CD4-positive, alpha-beta T cell (primary cell): Measurements from ENCODE around the gene SH3GL2. TPM values are rescaled to one million over a fixed set of nuclear protein-coding genes. Genes with fewer than 3 reads are reported as not detected.

ENCODE experiments used
- ATAC-seq: fragments of 200-7000 bp; cut with Tn5 transposase; one replicate; pipeline ENCODE4 v1.10.0; 2022; ENCODE audit warnings: mild to moderate bottlenecking; ENCODE audit not compliant: poor library complexity
- CTCF ChIA-PET: fragments of 350-600 bp; sonication (Branson Sonifier 250); formaldehyde crosslinking; loops from one replicate; lab custom pipeline; 2021; ENCODE audit warnings: antibody characterized with exemption, inconsistent platforms; lab: Charles Lee
- POLR2A ChIA-PET: fragments of 350-600 bp; sonication (Branson Sonifier 250); formaldehyde crosslinking; loops from one replicate; lab custom pipeline; 2021; ENCODE audit warnings: antibody characterized with exemption, inconsistent platforms; lab: Charles Lee
- DNase-seq, 14 experiments: peaks; one replicate each; pipeline ENCODE4 v3.0.0-alpha.2; 2013 to 2020; ENCODE audit warnings: mixed read lengths in 2 of 14
- H3K27ac ChIP-seq, 2 donors: one replicate each; pipeline versions ENCODE4 v1.5.1 to v1.7.0; 2013; ENCODE audit warnings: low read length in 2 of 2, low read depth in 1 of 2, mild to moderate bottlenecking in 1 of 2
- H3K27me3 ChIP-seq, 2 experiments: 1 replicate in 1 of 2; 2 replicates in 1 of 2; pipeline versions ENCODE4 v1.6.1 to v1.7.0; 2013; ENCODE audit warnings: low read length in 2 of 2, control low read depth in 1 of 2, mild to moderate bottlenecking in 1 of 2, moderate library complexity in 1 of 2; ENCODE audit not compliant: insufficient read depth in 2 of 2, control insufficient read depth in 1 of 2
- H3K36me3 ChIP-seq: one replicate; pipeline ENCODE4 v1.6.1; 2013; ENCODE audit warnings: low read length, control low read depth; ENCODE audit not compliant: insufficient read depth
- H3K4me1 ChIP-seq: one replicate; pipeline ENCODE4 v1.6.1; 2013; ENCODE audit warnings: low read length, control low read depth; ENCODE audit not compliant: insufficient read depth
- H3K4me3 ChIP-seq: one replicate; pipeline ENCODE4 v1.5.1; 2013; ENCODE audit warnings: mild to moderate bottlenecking, low read length, moderate library complexity
- H3K9me3 ChIP-seq, 2 experiments: 1 replicate in 1 of 2; 2 replicates in 1 of 2; pipeline versions ENCODE4 v1.6.1 to v1.7.0; 2013; ENCODE audit warnings: low read length in 2 of 2, mild to moderate bottlenecking in 2 of 2, control low read depth in 1 of 2, moderate library complexity in 1 of 2; ENCODE audit not compliant: control insufficient read depth in 1 of 2, insufficient read depth in 1 of 2
- H3K27ac Mint-ChIP-seq: one replicate; pipeline ENCODE4 v1.8.0; 2020; ENCODE audit warnings: mixed read lengths
- H3K27me3 Mint-ChIP-seq: one replicate; pipeline ENCODE4 v1.8.0; 2021; ENCODE audit warnings: mixed read lengths
- H3K36me3 Mint-ChIP-seq: one replicate; pipeline ENCODE4 v1.8.0; 2021; ENCODE audit warnings: low read depth, mixed read lengths
- H3K4me1 Mint-ChIP-seq: one replicate; pipeline ENCODE4 v1.8.0; 2021; ENCODE audit warnings: low read depth, mixed read lengths
- H3K4me3 Mint-ChIP-seq: one replicate; pipeline ENCODE4 v1.8.0; 2020; ENCODE audit warnings: mild to moderate bottlenecking, mixed read lengths
- H3K9me3 Mint-ChIP-seq: one replicate; pipeline ENCODE4 v1.8.0; 2020; ENCODE audit warnings: mixed read lengths
- intact Hi-C, 2 experiments: fragments of 100-400 bp; cut with DNase I in 1 of 2; cut with micrococcal nuclease in 1 of 2; formaldehyde crosslinking; loops; one replicate each; pipeline versions ENCODE4 v1.15.1 to v1.9.0; 2023 to 2025; cut with DNase I, micrococcal nuclease
- total RNA-seq, 174 experiments: library from RNA in 2 of 174; stranded (reverse) in 2 of 174; gene quantifications; one replicate each; pipeline ENCODE4 v1.2.3 and lab custom pipeline; 2021 to 2026
- TF ChIP-seq, protein P1 (sequence below): fragments of 200-600 bp; IDR thresholded peaks from one replicate; pipeline ENCODE4 v1.8.0; 2022; ENCODE audit warnings: antibody characterized with exemption, mild to moderate bottlenecking

SH3GL2 gene
- total RNA-seq, 2 experiments from 2014 or later: not detected

DNA sequence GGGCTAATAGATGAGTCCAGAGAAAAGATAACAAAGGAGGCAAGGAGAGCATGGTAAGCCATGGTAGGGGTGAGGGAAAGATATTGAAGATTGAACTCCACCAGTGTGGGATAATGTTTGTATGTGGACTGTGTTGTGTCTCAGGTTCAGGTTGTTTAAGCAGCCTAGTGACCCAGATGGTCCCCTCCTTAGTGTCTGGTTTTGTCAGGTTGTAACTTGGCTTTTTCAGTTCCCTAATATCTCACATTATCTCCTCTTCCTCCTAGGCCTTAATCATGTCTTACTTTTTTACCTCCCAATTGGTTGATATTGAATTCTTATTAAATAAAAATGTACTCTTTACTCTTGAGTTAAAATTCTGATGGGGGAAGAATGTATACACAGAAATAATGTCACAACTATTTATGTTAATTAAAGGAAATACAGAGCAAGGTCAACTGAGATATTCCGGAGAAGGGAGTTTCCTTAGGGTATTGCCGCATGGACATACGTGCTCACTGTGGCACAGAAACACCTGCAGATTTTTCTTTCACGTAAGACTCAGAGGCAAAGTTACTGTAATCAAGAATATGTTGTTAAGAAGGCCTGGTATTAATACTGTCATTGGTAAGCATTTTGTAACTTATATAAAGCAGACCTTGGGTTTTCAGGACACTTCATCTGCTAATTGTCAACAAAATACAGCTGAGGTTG, 23.4 kb upstream of the SH3GL2 start:
- Mint-ChIP-seq H3K9me3 (no peaks in the 10 kb centered on the region), H3K4me3 (no peak overlapping the region), H3K27ac (no peak overlapping the region), H3K27me3 (no peaks in the 10 kb centered on the region), H3K36me3 (no peaks in the 10 kb centered on the region), H3K4me1 (no peaks in the 10 kb centered on the region)
- intact Hi-C loops: no loop called here
- no peak for ATAC-seq
- peaks cover 0 to 5% of the 10 kb centered on the region in 2 experiments for H3K9me3 ChIP-seq
- POLR2A ChIA-PET: no interaction called here
- no peaks in the 10 kb centered on the region for H3K36me3 ChIP-seq
- TF ChIP-seq, protein P1, sequence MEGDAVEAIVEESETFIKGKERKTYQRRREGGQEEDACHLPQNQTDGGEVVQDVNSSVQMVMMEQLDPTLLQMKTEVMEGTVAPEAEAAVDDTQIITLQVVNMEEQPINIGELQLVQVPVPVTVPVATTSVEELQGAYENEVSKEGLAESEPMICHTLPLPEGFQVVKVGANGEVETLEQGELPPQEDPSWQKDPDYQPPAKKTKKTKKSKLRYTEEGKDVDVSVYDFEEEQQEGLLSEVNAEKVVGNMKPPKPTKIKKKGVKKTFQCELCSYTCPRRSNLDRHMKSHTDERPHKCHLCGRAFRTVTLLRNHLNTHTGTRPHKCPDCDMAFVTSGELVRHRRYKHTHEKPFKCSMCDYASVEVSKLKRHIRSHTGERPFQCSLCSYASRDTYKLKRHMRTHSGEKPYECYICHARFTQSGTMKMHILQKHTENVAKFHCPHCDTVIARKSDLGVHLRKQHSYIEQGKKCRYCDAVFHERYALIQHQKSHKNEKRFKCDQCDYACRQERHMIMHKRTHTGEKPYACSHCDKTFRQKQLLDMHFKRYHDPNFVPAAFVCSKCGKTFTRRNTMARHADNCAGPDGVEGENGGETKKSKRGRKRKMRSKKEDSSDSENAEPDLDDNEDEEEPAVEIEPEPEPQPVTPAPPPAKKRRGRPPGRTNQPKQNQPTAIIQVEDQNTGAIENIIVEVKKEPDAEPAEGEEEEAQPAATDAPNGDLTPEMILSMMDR: no peak
- no peak for DNase-seq
- H3K27me3 ChIP-seq: no peaks in the 10 kb centered on the region
- no peak overlapping the region for H3K27ac ChIP-seq
- no peak overlapping the region for H3K4me3 ChIP-seq
- CTCF ChIA-PET: no interaction called here
- H3K4me1 ChIP-seq: no peaks in the 10 kb centered on the region

DNA sequence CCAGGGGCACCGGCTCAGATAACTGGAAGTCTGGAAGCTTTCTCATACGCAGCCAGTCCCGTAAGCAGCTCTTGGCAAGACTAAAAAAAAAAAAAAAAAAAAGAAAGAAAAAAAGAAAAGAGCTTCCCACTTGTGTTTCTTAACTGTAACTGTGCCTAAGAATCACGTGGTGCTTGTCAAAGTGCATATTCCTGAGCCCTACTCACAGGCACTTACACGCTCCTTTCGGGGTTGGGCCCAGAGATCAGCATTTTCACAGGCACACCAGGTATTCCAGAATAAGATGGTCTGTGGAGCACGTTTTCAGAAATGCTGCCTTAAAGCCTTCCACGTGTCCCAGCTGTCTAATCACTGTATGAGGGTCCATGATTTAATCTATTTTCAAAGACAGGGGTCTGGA, 22.6 kb upstream of the SH3GL2 start:
- Histone ChIP-seq H3K9me3 (peaks cover 0 to 5% of the 10 kb centered on the region in 2 experiments), H3K4me1 (no peaks in the 10 kb centered on the region), H3K27me3 (no peaks in the 10 kb centered on the region), H3K27ac (no peak overlapping the region), H3K36me3 (no peaks in the 10 kb centered on the region), H3K4me3 (no peak overlapping the region)
- intact Hi-C loops: no loop called here
- Mint-ChIP-seq H3K4me1 (no peaks in the 10 kb centered on the region), H3K27ac (no peak overlapping the region), H3K27me3 (no peaks in the 10 kb centered on the region), H3K4me3 (no peak overlapping the region), H3K36me3 (no peaks in the 10 kb centered on the region), H3K9me3 (no peaks in the 10 kb centered on the region)
- CTCF ChIA-PET: no interaction called here
- no peak for ATAC-seq
- TF ChIP-seq, protein P1: no peak
- POLR2A ChIA-PET: no interaction called here
- no peak for DNase-seq

DNA sequence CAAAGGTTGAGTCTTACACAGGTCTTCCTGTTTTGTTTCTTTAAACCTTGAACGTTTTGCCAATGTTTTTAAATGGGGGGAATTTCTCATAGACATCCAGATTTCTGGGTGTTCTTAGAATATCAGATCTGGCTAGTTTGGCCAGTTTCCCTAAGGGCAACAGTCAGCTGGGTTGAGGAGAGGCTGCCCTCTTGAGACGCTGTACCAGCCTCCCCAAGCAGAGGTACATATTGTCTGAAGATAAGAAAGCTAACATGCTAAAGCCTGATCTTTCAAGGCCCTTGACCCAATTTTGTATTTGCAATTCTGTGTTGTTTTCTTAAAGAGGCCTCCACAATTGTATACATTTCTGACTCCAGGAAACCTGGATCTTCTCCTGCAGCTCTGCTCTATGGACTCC, 21.9 kb upstream of the SH3GL2 start:
- TF ChIP-seq, protein P1: no peak
- intact Hi-C loops: no loop called here
- H3K36me3 ChIP-seq: no peaks in the 10 kb centered on the region
- ATAC-seq (no peak), DNase-seq (no peak)
- no peaks in the 10 kb centered on the region for H3K27me3 ChIP-seq
- Mint-ChIP-seq H3K36me3 (no peaks in the 10 kb centered on the region), H3K4me3 (no peak overlapping the region), H3K4me1 (no peaks in the 10 kb centered on the region), H3K27me3 (no peaks in the 10 kb centered on the region), H3K9me3 (no peaks in the 10 kb centered on the region), H3K27ac (no peak overlapping the region)
- POLR2A ChIA-PET: no interaction called here
- H3K27ac ChIP-seq: no peak overlapping the region
- CTCF ChIA-PET: no interaction called here
- peaks cover 0 to under 1% of the 10 kb centered on the region in 2 experiments for H3K9me3 ChIP-seq
- no peaks in the 10 kb centered on the region for H3K4me1 ChIP-seq
- no peak overlapping the region for H3K4me3 ChIP-seq
